CD14-positive monocyte (primary cell): Measurements from ENCODE around the gene CTNNB1. TPM values are rescaled to one million over a fixed set of nuclear protein-coding genes. Genes with fewer than 3 reads are reported as not detected.

Experiments
- DNase-seq, 3 donors: peaks; one replicate each; pipeline ENCODE4 v3.0.0-alpha.2; 2011 to 2022
- H2AFZ ChIP-seq: 2 replicates; pipeline ENCODE4 v1.6.0; 2012; ENCODE audit warnings: mild to moderate bottlenecking, low read depth, low read length, inconsistent platforms; ENCODE audit not compliant: insufficient read depth, poor library complexity, severe bottlenecking
- H3K27ac ChIP-seq, 2 donors: 1 replicate in 1 of 2; 2 replicates in 1 of 2; pipeline ENCODE4 v1.5.1; 2012 to 2013; ENCODE audit warnings: low read length in 2 of 2, control low read depth in 1 of 2, inconsistent platforms in 1 of 2, low read depth in 1 of 2, mild to moderate bottlenecking in 1 of 2
- H3K27me3 ChIP-seq, 2 donors: one replicate each; pipeline versions ENCODE4 v1.6.0 to v1.6.1; 2011 to 2013; ENCODE audit warnings: low read length in 2 of 2; ENCODE audit not compliant: control insufficient read depth in 2 of 2, insufficient read depth in 2 of 2
- H3K36me3 ChIP-seq, 2 donors: replicated peaks in 1 of 2; 1 replicate in 1 of 2; 2 replicates in 1 of 2; pipeline versions ENCODE4 v1.5.1 to v1.6.1; 2012 to 2013; ENCODE audit warnings: low read length in 2 of 2, control low read depth in 1 of 2, inconsistent platforms in 1 of 2, mild to moderate bottlenecking in 1 of 2; ENCODE audit not compliant: insufficient read depth in 2 of 2, control insufficient read depth in 1 of 2
- H3K4me1 ChIP-seq, 2 donors: 1 replicate in 1 of 2; 2 replicates in 1 of 2; pipeline versions ENCODE4 v1.5.1 to v1.6.1; 2012 to 2013; ENCODE audit warnings: low read length in 2 of 2, control low read depth in 1 of 2, inconsistent platforms in 1 of 2, mild to moderate bottlenecking in 1 of 2, moderate library complexity in 1 of 2; ENCODE audit not compliant: insufficient read depth in 2 of 2, control insufficient read depth in 1 of 2
- H3K4me2 ChIP-seq: replicated peaks from 2 replicates; pipeline ENCODE3; 2012; ENCODE audit warnings: low read length, moderate library complexity, mild to moderate bottlenecking; ENCODE audit not compliant: poor library complexity, severe bottlenecking; ENCODE audit errors: extremely low read depth
- H3K4me3 ChIP-seq, 3 experiments: fragments of 200-600 bp in 1 of 3; sonication (generic) in 1 of 3; replicated peaks in 1 of 3; 1 replicate in 2 of 3; 2 replicates in 1 of 3; pipeline ENCODE4 v1.5.1; 2011 to 2013; ENCODE audit warnings: low read length in 3 of 3, mild to moderate bottlenecking in 3 of 3, control low read depth in 2 of 3, low read depth in 2 of 3, inconsistent platforms in 1 of 3, moderate library complexity in 1 of 3
- H3K79me2 ChIP-seq: 2 replicates; pipeline ENCODE4 v1.6.0; 2012; ENCODE audit warnings: mild to moderate bottlenecking, control low read depth, inconsistent platforms, low read length, moderate library complexity; ENCODE audit not compliant: insufficient read depth
- H3K9ac ChIP-seq: 2 replicates; pipeline ENCODE4 v1.6.0; 2017; ENCODE audit warnings: low read length, mild to moderate bottlenecking; ENCODE audit not compliant: insufficient read depth, poor library complexity, severe bottlenecking
- H3K9me3 ChIP-seq, 2 donors: replicated peaks in 1 of 2; 1 replicate in 1 of 2; 2 replicates in 1 of 2; pipeline versions ENCODE4 v1.5.1 to v1.6.1; 2012 to 2013; ENCODE audit warnings: low read length in 2 of 2, control low read depth in 1 of 2; ENCODE audit not compliant: control insufficient read depth in 1 of 2, insufficient read depth in 1 of 2
- H4K20me1 ChIP-seq: 2 replicates; pipeline ENCODE4 v1.6.0; 2012; ENCODE audit warnings: mild to moderate bottlenecking, low read length, control low read depth, moderate library complexity; ENCODE audit not compliant: insufficient read depth
- H3K27ac Mint-ChIP-seq, 7 donors: one replicate each; pipeline ENCODE4 v1.8.0; 2020; ENCODE audit warnings: mild to moderate bottlenecking in 7 of 7, mixed read lengths in 7 of 7, moderate library complexity in 6 of 7, inconsistent platforms in 2 of 7
- H3K27me3 Mint-ChIP-seq, 3 donors: one replicate each; pipeline ENCODE4 v1.8.0; 2021 to 2022; ENCODE audit warnings: low read depth in 3 of 3, mild to moderate bottlenecking in 3 of 3, mixed read lengths in 3 of 3, moderate library complexity in 3 of 3, inconsistent platforms in 1 of 3
- H3K36me3 Mint-ChIP-seq, 2 donors: one replicate each; pipeline ENCODE4 v1.8.0; 2020; ENCODE audit warnings: mixed read lengths in 2 of 2, inconsistent platforms in 1 of 2, mild to moderate bottlenecking in 1 of 2
- H3K4me1 Mint-ChIP-seq: one replicate; pipeline ENCODE4 v1.8.0; 2020; ENCODE audit warnings: mild to moderate bottlenecking, mixed read lengths
- H3K4me3 Mint-ChIP-seq, 2 donors: one replicate each; pipeline ENCODE4 v1.8.0; 2020; ENCODE audit warnings: mild to moderate bottlenecking in 2 of 2, mixed read lengths in 2 of 2, moderate library complexity in 1 of 2
- H3K9me3 Mint-ChIP-seq, 7 donors: one replicate each; pipeline ENCODE4 v1.8.0; 2020 to 2022; ENCODE audit warnings: mixed read lengths in 7 of 7, mild to moderate bottlenecking in 6 of 7, moderate library complexity in 6 of 7, inconsistent platforms in 2 of 7
- CTCF ChIP-seq: fragments of 200-600 bp; IDR thresholded peaks from one replicate; pipeline ENCODE4 v1.8.0; 2022; ENCODE audit warnings: antibody characterized with exemption, mild to moderate bottlenecking
- WGBS: methylation state at CpG from one replicate; pipeline ENCODE4 v1.1.5; 2013; ENCODE audit warnings: missing lambda C conversion rate; ENCODE audit not compliant: insufficient coverage; 5-methylcytosine and 5-hydroxymethylcytosine counted together
- intact Hi-C, 2 donors: fragments of 100-400 bp; cut with micrococcal nuclease; formaldehyde crosslinking; loops; one replicate each; pipeline versions ENCODE4 v1.15.0 to v1.15.1; 2023
- polyA plus RNA-seq, 3 donors: library from polyadenylated mRNA; depleted of rRNA in 1 of 3; unstranded in 2 of 3; stranded (reverse) in 1 of 3; fragments of 300-500 nt in 2 of 3; fragments of >200 nt in 1 of 3; fragmentation: Illumina TruSeq in 2 of 3; gene quantifications; 1 replicate in 2 of 3; 2 replicates in 1 of 3; pipeline ENCODE4 v1.2.3, GENCODE V29; 2012 to 2021

The CTNNB1 gene
- polyA plus RNA-seq, 3 donors = 51.2 to 240 (median 54.3) TPM

DNA sequence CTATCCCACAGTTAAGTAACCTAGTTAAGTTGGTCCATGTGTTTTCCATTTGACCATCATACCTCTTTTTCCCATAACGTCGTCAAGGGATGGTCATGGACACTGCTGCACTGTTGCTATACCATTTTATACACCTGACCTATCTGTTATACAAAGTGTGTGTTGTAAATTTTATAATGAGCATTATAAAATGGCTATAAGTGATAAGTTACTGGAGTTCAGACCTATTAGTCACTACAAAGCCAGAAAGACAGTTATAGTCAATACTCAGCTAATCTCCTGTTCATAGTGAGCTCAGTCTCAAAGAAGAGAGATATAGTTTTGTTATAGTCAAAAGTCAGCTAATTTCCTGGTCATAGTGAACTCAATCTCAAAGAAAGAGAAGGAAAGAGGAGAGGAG is 18.9 kb upstream of the CTNNB1 start:
- H3K9me3 ChIP-seq = no peaks in the 10 kb centered on the region
- H3K27me3 ChIP-seq = no peaks in the 10 kb centered on the region
- H2AFZ ChIP-seq = no peak overlapping the region
- H3K36me3 Mint-ChIP-seq = no peaks in the 10 kb centered on the region
- intact Hi-C loops = no loop called here
- DNase-seq = no peak
- H3K4me3 Mint-ChIP-seq = no peak overlapping the region
- H3K4me2 ChIP-seq = no peak overlapping the region
- no peaks in the 10 kb centered on the region for H3K79me2 ChIP-seq
- peaks cover 3 to 6% (median 6%) of the 10 kb centered on the region in 3 donors for H3K27me3 Mint-ChIP-seq
- TF ChIP-seq CTCF = no peak
- no peaks in the 10 kb centered on the region for H4K20me1 ChIP-seq
- no peaks in the 10 kb centered on the region for H3K36me3 ChIP-seq
- no peak overlapping the region for H3K27ac ChIP-seq
- peaks cover 2% of the 10 kb centered on the region for H3K4me1 Mint-ChIP-seq
- no peak overlapping the region for H3K27ac Mint-ChIP-seq
- H3K9ac ChIP-seq = no peak overlapping the region
- peaks cover 0 to 2% (median 0%) of the 10 kb centered on the region in 7 donors for H3K9me3 Mint-ChIP-seq
- whole genome bisulfite sequencing = no CpG with 5 or more reads among the region's 2 CpGs
- H3K4me3 ChIP-seq = no peak overlapping the region
- no peaks in the 10 kb centered on the region for H3K4me1 ChIP-seq

DNA sequence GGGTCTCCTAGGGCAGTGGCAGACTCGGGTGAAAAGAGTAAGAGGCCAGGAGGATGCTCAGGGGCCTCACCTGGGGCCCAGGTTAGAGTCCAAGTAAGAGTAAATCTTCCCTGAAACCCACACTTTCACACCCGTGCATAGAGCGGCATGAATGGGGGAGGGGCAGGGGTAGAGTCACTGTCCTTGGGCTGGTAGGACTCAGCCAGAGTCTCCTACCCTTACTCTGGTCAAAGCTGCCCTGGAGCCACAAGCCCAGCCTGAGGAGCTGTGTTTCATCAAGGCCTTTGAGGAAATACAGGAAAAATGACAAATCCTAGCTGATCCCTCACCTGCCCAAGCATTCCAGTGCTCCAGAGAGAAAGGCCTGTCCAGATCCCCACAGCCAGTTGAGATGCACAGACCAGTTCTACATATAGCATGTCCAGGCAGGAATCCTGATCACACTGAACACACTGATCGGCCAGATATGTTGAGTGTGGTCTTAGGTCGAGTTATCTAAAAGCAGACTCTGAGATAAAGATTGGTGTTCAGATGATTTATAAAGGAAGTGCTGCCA is 16.7 kb upstream of the CTNNB1 start:
- Histone ChIP-seq H3K4me3 (no peak overlapping the region), H3K79me2 (no peaks in the 10 kb centered on the region), H4K20me1 (no peaks in the 10 kb centered on the region), H3K27ac (no peak overlapping the region), H3K9ac (no peak overlapping the region), H3K4me2 (no peak overlapping the region), H3K27me3 (no peaks in the 10 kb centered on the region), H3K4me1 (no peaks in the 10 kb centered on the region), H3K36me3 (no peaks in the 10 kb centered on the region), H2AFZ (no peak overlapping the region), H3K9me3 (no peaks in the 10 kb centered on the region)
- Mint-ChIP-seq H3K27ac (peak overlapping the region in 1 of 7 donors; percentile 31), H3K4me3 (no peak overlapping the region), H3K9me3 (peaks cover 0 to 2% (median 0%) of the 10 kb centered on the region in 7 donors), H3K27me3 (peaks cover 2 to 13% (median 5%) of the 10 kb centered on the region in 3 donors), H3K36me3 (no peaks in the 10 kb centered on the region), H3K4me1 (peaks cover 2% of the 10 kb centered on the region)
- 33% methylated on average over 3 of the region's 5 CpGs for WGBS
- intact Hi-C loops = no loop called here
- TF ChIP-seq CTCF = no peak
- no peak for DNase-seq
